Activated CD4-positive, alpha-beta T cell treated with anti-CD3 and anti-CD28 coated beads, Interleukin-2, amount 50 U/mL, for 4 hours (primary cell): ENCODE data around the gene BAIAP2L1.
"Not testable (repeated sequence)": the region's sequence is repeated elsewhere in the genome, so short reads cannot be mapped to it uniquely, and the experiment has no call there.

Source experiments
- DNase-seq, 2 experiments: peaks; one replicate each; pipeline ENCODE4 v3.0.0-alpha.2; 2020

Gene BAIAP2L1

GRCh38 chr7:98398567-98399372 is 2.1 kb downstream of the BAIAP2L1 start:
- no peak for DNase-seq

- DNase-seq = no peak
Observed at GRCh38 chr7:98396768-98397167, 4.1 kb downstream of the BAIAP2L1 start.

- DNase-seq = no peak
Observed at GRCh38 chr7:98395951-98396350, 4.9 kb downstream of the BAIAP2L1 start.

DNA sequence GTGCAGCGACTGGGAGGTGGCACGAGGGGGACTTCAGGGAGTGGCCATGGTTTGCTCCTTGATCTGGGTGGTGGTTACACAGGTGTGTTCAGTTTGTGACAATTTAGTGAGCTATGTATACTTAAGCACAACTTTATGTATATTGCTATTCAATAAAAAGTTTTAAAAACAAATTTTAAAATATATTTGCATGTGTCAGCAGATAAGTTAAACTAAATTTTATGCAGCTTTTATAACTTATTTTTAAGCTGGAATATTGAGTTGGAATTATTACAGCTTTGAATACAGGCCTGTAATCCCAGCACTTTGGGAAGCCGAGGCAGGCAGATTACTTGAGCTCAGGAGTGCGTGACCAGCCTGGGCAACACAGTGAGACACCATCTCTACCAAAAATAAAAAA is 5.4 kb downstream of the BAIAP2L1 start:
- DNase-seq = no peak

- no peak for DNase-seq
Observed at GRCh38 chr7:98394377-98394836, 6.5 kb downstream of the BAIAP2L1 start.

- no peak for DNase-seq
Observed at GRCh38 chr7:98387544-98388226, 13.2 kb downstream of the BAIAP2L1 start.

DNA sequence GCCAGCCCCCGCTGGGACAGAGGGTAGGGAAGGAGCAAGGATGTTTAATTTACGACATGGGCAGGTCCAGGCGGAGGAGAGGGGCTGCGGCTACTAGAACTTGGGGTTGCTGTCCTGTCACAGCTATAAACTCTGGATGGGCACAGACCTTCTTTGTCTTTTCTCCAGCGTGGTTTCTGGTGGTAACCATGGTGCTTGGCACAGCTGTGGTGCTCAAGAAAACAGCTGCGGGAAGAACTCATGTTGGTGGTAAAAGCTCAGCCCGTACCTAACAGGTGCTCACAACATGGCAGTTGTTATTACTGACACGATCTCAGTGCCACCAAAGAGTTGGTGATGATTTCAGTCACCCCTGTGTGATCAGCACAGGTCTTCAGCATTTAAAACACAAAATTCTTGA is 13.8 kb downstream of the BAIAP2L1 start:
- no peak for DNase-seq

GRCh38 chr7:98385532-98385931 is 15.4 kb downstream of the BAIAP2L1 start:
- DNase-seq = not testable (repeated sequence)

DNA sequence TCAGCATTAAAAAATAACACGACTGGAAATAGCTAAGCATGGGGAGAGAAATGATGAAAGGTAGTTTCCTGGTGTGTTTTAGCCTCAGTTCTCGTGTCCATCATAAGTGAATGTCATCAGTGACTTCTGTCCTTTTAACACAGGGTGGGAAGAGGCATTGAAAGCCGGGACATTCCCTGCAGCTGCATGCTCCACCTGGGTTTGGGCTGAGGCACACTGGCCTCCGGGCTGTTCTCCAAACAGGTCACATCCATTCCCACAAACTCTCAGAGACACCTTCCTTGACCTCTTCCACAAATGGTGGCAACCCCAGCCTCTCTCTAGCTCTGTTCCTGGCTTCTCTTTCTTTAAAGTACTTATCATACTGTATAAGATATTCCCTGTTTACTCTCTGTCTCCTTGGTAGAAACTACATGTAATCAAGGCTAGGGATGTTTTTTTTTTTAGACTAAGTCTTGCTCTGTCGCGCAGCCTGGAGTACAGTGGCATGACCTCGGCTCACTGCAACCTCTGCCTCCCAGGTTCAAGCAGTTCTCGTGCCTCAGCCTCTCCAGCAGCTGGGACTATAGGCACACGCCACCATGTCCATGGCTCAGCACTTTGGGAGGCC is 22.6 kb downstream of the BAIAP2L1 start:
- no peak for DNase-seq

GRCh38 chr7:98376711-98377110 is 24.2 kb downstream of the BAIAP2L1 start:
- DNase-seq = no peak

GRCh38 chr7:98375664-98376063 is 25.2 kb downstream of the BAIAP2L1 start:
- DNase-seq = no peak

- no peak for DNase-seq
Observed at GRCh38 chr7:98374285-98374680, 26.6 kb downstream of the BAIAP2L1 start.

GRCh38 chr7:98372993-98373392 is 27.9 kb downstream of the BAIAP2L1 start:
- no peak for DNase-seq

DNA sequence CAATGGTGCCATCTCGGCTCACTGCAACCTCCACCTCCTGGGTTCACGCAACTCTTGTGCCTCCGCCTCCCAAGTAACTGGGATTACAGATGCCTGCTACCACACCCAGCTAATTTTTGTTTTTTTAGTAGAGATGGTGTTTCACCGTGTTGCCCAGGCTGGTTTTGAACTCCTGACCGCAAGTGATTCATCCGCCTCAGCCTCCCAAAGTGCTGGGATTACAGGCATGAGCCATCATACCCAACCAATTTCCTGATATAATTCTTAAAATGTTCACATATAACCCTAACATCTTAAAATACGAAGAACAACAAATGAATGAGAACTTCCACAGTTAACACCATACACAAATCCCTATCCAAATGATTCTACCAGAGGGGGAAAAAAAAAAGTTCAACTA is 31.2 kb downstream of the BAIAP2L1 start:
- no peak for DNase-seq

- DNase-seq = no peak
Observed at GRCh38 chr7:98368716-98369115, 32.2 kb downstream of the BAIAP2L1 start.

- no peak for DNase-seq
Observed at GRCh38 chr7:98366562-98366938, 34.3 kb downstream of the BAIAP2L1 start.

DNA sequence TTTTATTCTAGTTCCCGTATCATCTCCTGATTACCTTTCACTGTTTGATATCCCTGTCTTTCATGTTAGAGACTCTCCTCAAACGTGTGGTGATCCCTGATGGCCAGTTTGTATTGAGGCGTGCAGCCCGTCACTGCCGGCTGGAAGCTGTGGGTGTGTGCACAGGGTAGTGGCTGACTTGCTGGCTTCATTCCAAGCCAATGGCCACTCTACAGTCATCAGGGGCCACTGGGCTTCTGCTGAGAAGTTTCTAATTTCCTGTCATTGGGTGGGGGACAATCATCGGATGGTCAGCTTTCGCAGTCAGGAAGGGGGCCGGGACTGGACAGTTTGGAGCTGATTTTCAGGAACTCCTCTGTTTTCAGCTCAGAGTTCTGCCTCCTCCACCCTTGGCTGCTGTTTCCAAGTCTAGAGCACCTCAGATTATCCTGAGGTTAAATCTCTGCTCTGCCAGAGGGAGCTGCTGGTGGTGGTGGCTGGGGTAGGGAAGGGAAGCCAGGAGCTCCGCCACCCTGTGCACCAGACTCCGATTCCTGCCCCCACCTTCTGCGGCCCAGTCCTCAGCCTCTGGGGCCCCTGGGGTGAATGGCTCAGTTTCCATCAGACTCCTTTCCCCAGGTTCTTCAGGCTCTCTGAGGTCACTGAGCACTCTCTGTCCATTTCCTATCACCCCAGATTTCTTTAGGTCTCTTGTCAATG is 34.9 kb downstream of the BAIAP2L1 start:
- DNase-seq = no peak

GRCh38 chr7:98364220-98364619 is 36.7 kb downstream of the BAIAP2L1 start:
- DNase-seq = no peak

DNA sequence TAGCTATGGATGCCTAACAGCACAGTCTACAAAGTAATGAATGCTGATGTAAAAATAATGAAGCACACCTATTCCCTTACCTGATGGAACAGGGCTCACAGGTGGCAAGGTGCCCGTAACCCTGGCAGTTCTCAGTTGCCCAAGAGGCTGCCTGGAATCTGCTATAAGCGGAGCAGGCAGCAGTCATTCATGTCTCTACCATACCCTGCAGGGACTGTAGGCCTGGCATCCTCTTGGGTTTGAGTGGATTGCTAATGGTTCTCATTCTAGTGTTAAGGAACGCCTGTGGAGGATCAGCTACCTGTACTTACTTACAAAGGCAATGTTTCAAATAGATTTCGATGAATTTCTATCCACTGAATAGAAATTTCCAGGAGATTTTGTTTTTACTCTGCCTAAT is 38.4 kb downstream of the BAIAP2L1 start:
- no peak for DNase-seq

DNA sequence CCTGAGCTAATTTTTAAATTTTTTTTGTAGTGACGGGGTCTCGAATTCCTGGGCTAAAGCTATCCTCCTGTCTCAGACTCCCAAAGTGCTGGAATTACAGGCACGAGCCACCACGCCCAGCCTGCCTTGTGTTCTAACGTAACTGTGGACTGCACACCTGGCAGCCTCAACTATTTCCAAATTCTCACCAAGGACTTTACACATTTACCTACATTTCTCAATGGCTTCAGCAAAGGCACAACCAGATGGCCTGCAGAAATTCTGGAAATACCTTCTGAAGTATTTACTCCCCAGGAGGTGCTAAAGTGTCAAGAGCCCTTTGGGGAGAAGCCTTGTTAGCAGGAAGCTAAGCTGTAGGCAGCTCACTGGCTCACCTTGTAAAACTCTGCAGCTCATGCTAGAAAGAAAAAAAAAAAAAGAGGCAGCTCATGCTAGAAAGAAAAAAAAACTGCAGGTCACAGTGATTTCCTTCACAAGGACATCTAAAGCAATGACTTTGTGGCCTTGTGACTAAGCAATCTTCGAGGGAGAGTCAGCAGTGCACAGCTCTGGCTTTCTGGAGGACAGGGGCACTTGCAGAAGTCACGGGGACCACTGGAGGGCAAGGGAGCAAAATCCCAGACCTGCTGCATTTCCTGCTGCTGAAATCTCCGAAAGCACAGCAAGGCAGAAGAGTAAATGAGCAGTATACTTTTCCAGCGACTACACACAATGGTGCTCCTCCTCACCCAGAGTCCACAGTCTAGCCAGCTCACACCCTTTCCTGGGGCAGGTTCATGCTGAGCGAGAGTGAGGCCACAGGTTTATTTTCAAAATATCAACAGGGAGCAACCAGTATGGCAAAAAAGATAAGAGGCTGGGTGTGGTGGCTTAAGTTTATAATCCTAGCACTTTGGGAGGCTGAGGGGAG is 40.4 kb downstream of the BAIAP2L1 start:
- DNase-seq = no peak

DNA sequence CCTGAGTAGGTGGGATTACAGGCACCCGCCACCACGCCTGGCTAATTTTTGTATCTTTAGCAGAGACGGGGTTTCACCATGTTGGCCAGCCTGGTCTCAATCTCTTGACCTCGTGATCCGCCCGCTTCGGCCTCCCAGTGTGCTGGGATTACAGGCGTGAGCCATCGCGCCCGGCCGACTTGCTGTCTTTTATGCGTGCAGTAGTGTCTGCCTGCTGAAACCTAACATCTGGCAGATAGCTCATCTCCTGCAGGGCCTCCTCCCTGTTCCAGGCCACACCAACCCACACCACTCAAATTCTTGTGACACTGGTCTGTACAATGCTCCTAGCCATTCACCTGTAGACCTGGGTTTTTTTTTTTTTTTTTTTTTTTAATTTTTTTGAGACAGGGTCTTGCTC is 41.5 kb downstream of the BAIAP2L1 start:
- no peak for DNase-seq

DNA sequence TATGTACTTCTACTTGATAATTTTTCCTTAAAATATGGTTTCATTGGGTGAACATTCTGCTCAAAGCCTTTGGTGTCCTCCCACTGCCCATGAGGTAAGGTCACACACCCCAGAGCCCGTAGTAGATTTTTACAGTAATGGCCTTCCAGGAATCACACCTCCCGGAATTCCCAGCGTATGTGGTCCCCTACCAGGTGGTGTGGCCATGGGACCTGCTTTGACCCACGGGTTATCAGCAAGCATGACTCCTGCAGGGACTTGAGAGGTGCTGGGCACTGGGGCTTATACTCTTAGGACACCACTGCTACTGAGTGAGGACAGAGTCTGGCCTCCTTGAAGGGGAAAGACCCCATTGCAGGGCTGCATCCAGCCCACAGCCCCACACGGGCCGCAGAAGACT is 42.2 kb downstream of the BAIAP2L1 start:
- no peak for DNase-seq
